Activated CD8-positive, alpha-beta memory T cell treated with anti-CD3 and anti-CD28 coated beads, Interleukin-2, amount 50 U/mL, for 24 hours (primary cell): ENCODE measurements around the gene NYAP1.
"Not testable (repeated sequence)": the region's sequence is repeated elsewhere in the genome, so short reads cannot be mapped to it uniquely, and the experiment has no call there.

ENCODE experiments used
- DNase-seq: peaks from one replicate; pipeline ENCODE4 v3.0.0-alpha.2; 2020; ENCODE audit errors: extremely low read depth

The NYAP1 gene

DNA sequence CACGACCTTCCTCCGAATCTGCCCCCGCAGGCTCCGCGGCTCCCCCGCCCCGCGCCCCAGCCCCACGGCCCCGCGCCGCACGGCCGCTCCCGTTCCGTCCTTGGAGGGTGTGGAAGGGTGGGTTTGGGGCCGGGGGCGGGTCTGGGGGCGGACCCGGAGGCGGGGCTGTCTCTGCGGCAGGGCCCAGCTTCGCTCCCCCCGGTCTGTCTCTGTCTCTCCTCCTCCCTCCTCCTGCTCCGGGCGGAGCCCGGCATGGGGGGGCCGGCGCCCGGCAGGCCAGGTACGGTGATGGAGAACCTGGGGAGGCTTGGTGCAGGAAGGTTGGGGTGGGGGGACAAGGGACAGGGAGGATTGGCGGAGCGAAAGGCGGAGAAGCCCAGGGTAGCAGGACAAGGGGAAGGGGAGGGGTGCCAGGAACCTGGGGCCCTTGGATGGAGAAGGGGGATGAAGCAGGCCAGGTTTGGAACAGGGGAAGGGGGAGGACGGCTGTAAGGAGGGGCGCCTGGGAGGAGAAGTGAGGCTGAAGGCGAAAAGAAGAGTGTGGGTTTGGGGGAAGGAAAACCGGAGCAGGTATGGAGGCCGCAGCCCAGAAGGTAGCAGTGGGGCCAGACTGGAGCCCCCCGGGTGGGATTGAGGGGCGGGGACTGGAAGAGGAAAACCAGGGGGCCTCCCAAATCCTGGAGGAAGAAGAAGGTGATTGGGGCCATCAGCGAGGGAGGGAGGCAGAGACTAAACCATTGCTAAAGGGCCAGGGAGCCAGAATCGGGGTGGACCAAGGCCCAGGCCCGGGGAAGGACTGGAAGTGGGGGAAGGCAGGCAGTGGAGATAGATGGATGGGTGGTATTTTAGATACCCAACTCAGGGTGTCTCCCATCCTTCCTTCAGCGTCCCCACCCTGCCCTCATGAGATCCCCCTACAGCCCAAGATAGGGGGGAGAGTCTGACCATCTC is at the start of gene NYAP1:
Gene NYAP1 (plus strand): TSS at position 206 of the 951 bp plus-strand sequence. CDS start 1,385 bp downstream, outside the sequence.
- DNase-seq = no peak

- no peak for DNase-seq
Observed at GRCh38 chr7:100434297-100435144, 49.2 kb upstream of the NYAP1 start.

- DNase-seq = no peak
Observed at GRCh38 chr7:100435401-100436304, 48.1 kb upstream of the NYAP1 start.

DNA sequence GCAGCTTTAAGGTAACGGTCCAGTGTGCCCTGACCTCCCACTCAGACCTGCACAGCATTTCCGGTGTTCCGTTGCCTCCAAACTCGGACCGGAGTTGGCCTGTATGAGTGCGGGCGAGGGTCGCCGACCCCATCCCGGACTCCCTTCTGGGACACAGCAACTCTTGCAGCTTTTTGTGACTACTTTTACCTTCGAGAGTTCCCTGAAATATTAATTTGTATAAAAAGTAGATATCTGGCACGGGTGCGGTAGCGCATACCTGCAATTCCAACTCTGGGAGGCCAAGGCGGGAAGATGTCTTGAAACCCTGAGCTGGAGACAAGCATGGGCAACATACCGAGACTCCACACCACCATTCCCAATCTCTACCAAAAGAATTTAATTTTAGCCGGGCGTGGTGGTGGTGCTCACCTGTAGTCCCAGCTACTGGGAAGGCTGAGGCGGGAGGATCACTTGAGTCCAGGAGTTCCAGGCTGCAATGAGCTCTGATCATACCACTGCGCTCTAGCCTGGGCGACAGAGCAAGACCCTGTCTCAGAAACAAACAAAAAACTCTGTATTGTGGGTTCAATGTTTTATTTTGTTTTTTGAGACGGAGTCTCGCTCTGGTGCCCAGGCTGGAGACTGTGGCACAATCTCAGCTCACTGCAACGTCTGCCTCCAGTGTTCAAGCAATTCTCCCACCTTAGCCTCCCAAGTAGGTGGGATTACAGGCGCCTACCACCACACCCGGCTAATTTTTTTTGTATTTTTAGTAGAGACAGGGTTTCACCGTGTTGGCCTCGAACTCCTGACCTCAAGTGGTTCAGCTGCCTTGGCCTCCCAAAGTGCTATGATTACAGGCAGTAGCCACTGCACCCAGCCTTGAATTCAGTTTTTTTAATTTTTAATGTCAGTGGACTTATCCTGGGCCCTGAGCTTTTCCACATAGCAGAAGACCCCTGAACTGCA is 46.3 kb upstream of the NYAP1 start:
- no peak for DNase-seq

DNA sequence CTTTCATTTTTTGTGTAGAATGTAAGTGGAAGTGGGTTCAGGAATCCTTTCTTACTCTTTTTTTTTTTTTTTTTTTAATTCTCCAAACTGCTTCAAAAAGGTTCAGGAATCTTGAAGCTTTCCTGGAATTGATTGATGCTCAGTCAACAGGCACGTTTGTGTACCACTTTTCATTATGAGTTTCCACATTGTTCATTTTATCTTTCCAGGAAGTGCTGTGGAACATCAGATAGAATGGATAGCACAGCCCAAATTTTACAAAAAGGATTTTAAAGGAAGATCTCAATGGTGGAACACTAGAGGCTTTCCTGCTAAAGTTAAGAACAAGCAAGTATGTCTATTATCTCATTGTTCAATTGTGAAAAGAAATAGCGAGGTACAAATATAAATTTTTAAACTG is 45.6 kb upstream of the NYAP1 start:
- DNase-seq = no peak

DNA sequence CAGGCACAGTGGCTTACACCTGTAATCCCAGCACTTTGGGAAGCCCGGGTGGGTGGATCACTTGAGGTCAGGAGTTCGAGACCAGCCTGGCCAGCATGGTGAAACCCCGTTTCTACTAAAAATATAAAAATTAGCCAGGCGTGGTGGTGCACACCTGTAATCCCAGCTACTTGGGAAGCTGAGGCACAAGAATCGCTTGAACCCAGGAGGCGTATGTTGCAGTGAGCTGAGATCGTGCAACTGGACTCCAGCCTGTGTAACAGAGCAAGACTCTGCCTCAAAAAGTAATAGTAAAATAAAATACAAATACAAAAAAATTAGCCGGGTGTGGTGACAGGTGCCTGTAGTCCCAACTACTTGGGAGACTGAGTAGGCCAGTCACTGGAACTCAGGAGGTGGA is 45.0 kb upstream of the NYAP1 start:
- not testable (repeated sequence) for DNase-seq

GRCh38 chr7:100439244-100439643 is 44.5 kb upstream of the NYAP1 start:
- not testable (repeated sequence) for DNase-seq

DNA sequence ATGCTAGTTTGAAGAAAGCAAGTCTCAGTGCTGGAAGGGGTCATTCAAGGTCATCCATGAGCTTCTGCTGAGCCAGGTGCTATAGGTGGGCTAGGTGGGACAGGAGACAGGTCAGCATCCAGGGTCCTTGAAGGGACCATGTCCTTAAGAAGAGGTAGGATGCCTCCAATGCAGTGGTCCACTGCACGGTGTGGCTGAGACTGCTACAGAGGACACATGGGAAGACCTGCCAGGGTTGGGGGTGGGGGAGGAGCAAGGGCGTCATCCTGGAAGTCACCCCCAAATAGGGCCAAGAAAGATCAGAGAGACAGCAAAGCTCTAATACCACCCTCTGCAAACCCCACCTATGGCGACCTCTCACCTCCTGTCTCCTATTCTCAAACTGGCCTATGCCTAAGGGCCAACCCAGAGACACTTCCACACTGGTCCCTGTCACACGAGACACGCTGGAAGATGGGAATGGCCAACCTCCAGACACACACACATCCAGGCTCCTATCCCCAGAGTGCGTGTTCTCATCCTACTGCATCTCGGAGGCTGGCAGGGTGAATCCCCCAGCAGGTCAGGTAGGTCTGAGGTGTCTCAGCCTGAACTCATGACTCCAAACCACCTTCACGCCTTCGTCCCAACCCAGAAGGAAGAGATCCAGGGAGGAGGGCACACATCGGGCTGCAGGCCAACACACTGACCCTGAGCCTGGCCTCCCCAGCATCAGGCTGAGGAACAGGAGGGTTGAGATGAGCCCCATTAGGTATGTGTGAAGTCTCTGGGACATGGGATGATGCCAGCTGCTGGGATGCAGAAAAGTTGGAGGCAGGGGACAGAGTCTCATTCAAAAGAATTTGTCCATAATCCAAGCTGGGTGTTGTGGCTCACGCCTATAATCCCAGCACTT is 41.8 kb upstream of the NYAP1 start:
- no peak for DNase-seq

- no peak for DNase-seq
Observed at GRCh38 chr7:100443096-100443840, 40.5 kb upstream of the NYAP1 start.

DNA sequence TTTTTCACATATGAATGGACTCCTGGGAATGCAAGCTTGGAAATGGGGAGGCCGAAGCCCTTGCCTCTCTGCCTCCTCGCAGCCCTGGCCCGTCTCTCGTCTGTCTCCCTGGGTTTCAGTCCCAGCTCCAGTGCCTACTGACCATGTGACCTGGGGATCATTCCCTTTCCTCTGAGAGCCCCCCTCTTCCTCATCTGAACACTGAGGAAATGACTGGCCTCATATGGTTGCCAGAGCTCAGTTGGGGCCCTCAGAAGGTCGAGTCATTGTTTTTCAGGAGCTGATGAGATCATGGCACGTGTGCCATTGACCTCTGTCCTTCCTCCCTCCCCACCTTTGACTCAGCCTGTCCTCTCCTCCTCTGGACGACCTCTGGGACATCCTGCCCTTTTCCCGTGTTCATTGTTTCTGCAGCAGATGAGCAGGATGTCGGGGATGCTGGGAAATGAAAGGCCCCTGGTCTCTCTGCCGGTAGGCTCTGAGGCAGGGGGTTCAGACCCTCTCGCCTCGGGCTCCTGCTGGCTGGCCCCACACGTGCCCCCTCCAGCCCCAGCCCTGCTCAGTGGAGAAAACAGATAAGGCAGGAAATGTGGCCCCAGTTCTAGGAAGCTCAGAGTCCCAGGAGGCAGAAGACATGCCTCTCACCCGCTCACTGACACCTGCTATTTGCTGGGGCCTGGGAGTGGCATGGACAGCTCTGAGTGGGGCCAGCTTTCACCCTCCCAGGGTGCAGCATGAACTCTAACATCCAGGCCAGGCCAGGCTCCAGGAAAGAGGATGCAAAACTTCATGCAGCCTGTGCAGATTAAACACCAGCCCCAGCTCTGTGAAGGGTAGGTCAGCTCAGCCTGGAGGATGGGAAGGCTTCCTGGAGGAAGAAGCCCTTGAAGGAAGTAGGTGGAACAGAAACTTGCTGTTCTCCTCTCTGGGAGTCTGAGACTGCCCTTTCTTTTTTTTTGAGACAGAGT is 39.1 kb upstream of the NYAP1 start:
- DNase-seq = no peak

- DNase-seq = no peak
Observed at GRCh38 chr7:100446040-100446439, 37.7 kb upstream of the NYAP1 start.

DNA sequence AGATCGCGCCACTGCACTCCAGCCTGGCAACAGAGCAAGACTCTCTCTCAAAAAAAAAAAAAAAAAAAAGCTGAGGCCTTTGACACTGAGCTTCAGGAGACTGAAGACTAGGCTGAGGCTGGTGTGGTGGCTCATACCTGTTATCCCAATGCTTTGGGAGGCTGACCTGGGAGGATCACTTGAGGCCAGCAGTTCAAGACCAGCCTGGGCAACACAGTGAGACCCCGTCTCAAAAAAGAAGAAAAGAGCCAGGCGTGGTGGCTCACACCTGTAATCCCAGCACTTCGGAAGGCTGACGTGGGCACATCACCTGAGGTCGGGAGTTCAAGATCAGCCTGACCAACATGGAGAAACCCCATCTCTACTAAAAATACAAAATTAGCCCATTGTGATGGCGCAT is 36.4 kb upstream of the NYAP1 start:
- not testable (repeated sequence) for DNase-seq

DNA sequence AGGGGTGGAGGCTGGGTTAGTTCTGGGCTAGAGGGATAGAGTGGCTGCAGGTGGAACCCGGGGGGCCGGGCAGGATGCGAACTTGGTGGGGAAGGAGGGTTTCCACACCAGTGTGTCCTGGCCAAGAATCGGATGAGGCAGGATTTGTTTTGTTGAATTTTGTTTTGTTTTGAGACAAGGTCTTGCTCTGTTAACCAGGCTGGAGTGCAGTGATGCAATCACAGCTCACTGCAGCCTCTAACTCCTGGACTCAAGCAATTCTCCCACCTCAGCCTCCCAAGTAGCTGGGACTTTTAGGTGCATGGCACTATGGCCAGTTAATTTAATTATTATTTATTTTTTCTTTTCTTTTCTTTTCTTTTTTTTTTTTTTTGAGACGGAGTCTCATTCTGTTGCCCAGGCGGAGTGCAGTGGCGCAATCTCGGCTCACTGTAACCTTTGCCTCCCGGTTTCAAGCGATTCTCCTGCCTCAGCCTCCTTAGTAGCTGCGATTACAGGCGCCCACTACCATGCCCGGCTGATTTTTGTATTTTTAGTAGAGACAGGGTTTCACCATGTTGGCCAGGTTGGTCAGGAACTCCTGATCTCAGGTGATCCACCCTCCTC is 34.4 kb upstream of the NYAP1 start:
- DNase-seq = no peak

DNA sequence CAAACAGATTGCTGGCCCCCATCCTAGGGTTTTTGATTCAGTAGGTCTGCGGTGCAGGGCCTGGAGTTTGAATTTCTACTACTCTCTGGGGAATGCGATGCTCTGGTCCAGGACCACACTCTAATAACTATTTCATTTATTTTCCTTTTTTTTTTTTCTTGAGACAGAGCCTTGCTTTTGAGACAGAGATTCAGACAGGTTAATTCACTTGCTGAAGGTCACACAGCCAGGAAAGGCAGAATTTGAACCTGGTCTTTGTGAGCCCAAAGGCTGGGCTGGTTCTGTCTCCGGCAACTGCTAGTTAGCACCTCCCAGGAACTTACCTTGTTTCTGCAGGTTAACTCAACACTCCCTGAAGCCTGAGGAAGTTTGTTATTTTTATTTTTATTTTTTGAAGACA is 31.2 kb upstream of the NYAP1 start:
- DNase-seq = no peak

DNA sequence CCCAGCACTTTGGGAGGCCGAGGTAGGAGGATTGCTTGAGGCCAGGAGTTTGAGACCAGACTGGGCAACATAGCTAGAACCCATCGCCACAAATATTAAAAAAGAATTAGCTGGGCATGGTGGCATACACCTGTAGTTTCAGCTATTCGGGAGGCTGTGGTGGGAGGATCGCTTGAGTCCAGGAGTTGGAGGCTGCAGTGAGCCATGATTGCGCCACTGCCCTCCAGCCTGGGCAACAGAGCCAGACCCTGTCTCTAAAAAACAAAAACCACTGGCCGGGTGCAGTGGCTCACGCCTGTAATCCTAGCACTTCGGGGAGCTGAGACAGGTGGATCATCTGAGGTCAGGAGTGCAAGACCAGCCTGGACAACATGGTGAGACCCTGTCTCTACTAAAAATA is 29.9 kb upstream of the NYAP1 start:
- DNase-seq = not testable (repeated sequence)

GRCh38 chr7:100455206-100455605 is 28.5 kb upstream of the NYAP1 start:
- DNase-seq = no peak

DNA sequence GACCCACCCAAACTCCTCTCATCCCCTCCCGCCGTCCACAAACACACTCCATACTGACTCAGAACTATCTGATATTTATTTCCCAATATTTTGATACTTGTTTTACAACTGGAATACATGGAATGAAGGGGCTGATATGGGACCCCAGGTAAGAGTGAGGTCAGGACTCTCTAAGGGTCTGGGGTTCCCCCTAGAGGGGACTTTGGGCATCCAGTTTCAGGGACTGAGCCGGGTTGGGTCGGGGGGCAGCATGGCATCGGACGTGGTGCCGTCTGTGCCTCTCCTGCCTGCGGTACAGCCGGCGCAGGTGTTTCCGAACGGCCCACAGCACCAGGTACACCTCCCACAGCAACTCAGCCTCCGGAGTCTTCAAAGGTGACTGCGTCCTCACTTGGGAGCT is 27.2 kb upstream of the NYAP1 start:
- DNase-seq = no peak
